ENCODE data around the gene GDA. TPM values are rescaled to one million over a fixed set of nuclear protein-coding genes. Genes with fewer than 3 reads are reported as not detected.

Gene GDA
- total and polyA plus RNA-seq, 2 of the 8 experiments (the other 6 are each of a cell fraction or from before 2014, with no cell fraction given) = 0.35 to 3.0 TPM

DNA sequence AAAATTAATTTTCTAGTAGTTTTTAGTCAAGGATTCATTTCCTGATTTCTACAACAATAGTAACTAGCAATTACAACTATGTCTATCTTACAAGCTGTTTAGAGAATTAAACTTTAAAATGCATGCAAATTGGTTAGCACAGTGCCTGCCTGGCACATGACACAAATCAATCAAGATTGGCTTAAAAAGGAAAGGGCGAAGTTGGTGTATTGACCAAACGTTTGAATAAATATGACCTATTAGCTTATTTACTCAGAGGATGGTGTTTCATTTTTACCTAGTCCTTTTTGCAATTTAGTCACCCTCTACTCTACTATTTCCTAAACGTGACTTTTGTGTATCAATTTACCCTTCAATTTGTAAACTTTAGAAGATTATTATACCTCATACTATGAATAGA lies 83.5 kb downstream of the GDA start (continued):
- TF ChIP-seq CHD7 (IDR thresholded peaks at IDR 0.05; ENCODE audit: insufficient replicate concordance, low read length) (no peak), EZH2 (IDR thresholded peaks at IDR 0.05; ENCODE audit: low read depth, low read length, severe bottlenecking) (no peak), CREB1 (IDR thresholded peaks at IDR 0.05) (no peak), CTBP2 (IDR thresholded peaks at IDR 0.05; ENCODE audit: borderline replicate concordance, insufficient read depth, insufficient read length, low read length) (no peak), TAF1 (IDR thresholded peaks at IDR 0.05; ENCODE audit: low read depth, low read length) (no peak), ASH2L (IDR thresholded peaks at IDR 0.05; ENCODE audit: low read length) (no peak), RBBP5 (IDR thresholded peaks at IDR 0.05; ENCODE audit: borderline replicate concordance, low read depth, low read length) (no peak), FOSL1 (IDR thresholded peaks at IDR 0.05; ENCODE audit: insufficient read depth, low read depth, low read length) (no peak)
- TF ChIP-seq, protein P1, sequence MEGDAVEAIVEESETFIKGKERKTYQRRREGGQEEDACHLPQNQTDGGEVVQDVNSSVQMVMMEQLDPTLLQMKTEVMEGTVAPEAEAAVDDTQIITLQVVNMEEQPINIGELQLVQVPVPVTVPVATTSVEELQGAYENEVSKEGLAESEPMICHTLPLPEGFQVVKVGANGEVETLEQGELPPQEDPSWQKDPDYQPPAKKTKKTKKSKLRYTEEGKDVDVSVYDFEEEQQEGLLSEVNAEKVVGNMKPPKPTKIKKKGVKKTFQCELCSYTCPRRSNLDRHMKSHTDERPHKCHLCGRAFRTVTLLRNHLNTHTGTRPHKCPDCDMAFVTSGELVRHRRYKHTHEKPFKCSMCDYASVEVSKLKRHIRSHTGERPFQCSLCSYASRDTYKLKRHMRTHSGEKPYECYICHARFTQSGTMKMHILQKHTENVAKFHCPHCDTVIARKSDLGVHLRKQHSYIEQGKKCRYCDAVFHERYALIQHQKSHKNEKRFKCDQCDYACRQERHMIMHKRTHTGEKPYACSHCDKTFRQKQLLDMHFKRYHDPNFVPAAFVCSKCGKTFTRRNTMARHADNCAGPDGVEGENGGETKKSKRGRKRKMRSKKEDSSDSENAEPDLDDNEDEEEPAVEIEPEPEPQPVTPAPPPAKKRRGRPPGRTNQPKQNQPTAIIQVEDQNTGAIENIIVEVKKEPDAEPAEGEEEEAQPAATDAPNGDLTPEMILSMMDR (IDR thresholded peaks at IDR 0.05; ENCODE audit: control extremely low read depth in 1 of 3, insufficient read depth in 1 of 3, low read depth in 1 of 3, low read length in 3 of 3) = no peak
